ENCODE data around the gene VSTM4. TPM values are rescaled to one million over a fixed set of nuclear protein-coding genes. Genes with fewer than 3 reads are reported as not detected.

VSTM4 gene
- total and polyA plus RNA-seq, 8 donors = 0.32 to 2.4 (median 0.57) TPM

- Histone ChIP-seq H3K36me3 (no peaks in the 10 kb centered on the region), H3K4me3 (no peak overlapping the region), H3K4me1 (no peaks in the 10 kb centered on the region), H3K9me3 (no peaks in the 10 kb centered on the region), H3K27ac (no peak overlapping the region), H3K27me3 (no peaks in the 10 kb centered on the region)
- intact Hi-C loops (cut with DNase I) = no loop called here
- 78 to 79% methylated on average over 4 of the region's 4 CpGs for WGBS, 2 donors
- DNase-seq = no peak
- no peak for TF ChIP-seq CTCF (IDR thresholded peaks at IDR 0.05)
- FAIRE-seq = no peak
- no peak for ATAC-seq
Observed at GRCh38 chr10:48965460-48965859, 149.9 kb downstream of the VSTM4 start.

Small RNA genes within 50 kb of the gene (microRNA-seq; reads per million reads assigned to microRNA genes)
- gene MIR4294 = 0 reads per million in 2 donors

Other genes with a start within 250 kb of the VSTM4 start
- not detected for gene LRRC18, start 175.7 kb downstream of the VSTM4 start, total RNA-seq
- gene LRRC18, start 175.7 kb downstream of the VSTM4 start, polyA plus RNA-seq = not detected
- not detected for gene FAM170B, start 18.5 kb upstream of the VSTM4 start, total RNA-seq
- gene FAM170B, start 18.5 kb upstream of the VSTM4 start, polyA plus RNA-seq = not detected
- 1 to 10 TPM in 4 of 6 donors, under 1 TPM in 2; 0.91 to 7.5 (median 1.6) TPM for gene TMEM273, start 72.9 kb upstream of the VSTM4 start, total RNA-seq
- 1 to 10 TPM; 4.0 to 5.5 TPM for gene TMEM273, start 72.9 kb upstream of the VSTM4 start, polyA plus RNA-seq
- gene C10orf71, start 183.6 kb upstream of the VSTM4 start, total RNA-seq = 1 to 10 TPM in 3 of 6 donors, under 1 TPM in 3; 0.22 to 2.6 (median 0.77) TPM
- under 1 TPM; 0.07 to 0.72 TPM for gene C10orf71, start 183.6 kb upstream of the VSTM4 start, polyA plus RNA-seq